NCI-H748 (cell line): ENCODE data around the gene CCDC107.
"Not testable (repeated sequence)": the region's sequence is repeated elsewhere in the genome, so short reads cannot be mapped to it uniquely, and the experiment has no call there.

Experiments used
- DNase-seq: peaks from one replicate; lab custom pipeline; 2025; ENCODE audit not compliant: unreplicated experiment; lab: John Stamatoyannopoulos, UW

The CCDC107 gene, protein sequence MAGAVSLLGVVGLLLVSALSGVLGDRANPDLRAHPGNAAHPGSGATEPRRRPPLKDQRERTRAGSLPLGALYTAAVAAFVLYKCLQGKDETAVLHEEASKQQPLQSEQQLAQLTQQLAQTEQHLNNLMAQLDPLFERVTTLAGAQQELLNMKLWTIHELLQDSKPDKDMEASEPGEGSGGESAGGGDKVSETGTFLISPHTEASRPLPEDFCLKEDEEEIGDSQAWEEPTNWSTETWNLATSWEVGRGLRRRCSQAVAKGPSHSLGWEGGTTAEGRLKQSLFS

GRCh38 chr9:35658137-35658967, at the start of gene CCDC107:
CCDC107 (plus strand) TSS chr9:35658292; CDS start chr9:35658380, 88 bp downstream.
- peak; percentile 90 for DNase-seq

DNA sequence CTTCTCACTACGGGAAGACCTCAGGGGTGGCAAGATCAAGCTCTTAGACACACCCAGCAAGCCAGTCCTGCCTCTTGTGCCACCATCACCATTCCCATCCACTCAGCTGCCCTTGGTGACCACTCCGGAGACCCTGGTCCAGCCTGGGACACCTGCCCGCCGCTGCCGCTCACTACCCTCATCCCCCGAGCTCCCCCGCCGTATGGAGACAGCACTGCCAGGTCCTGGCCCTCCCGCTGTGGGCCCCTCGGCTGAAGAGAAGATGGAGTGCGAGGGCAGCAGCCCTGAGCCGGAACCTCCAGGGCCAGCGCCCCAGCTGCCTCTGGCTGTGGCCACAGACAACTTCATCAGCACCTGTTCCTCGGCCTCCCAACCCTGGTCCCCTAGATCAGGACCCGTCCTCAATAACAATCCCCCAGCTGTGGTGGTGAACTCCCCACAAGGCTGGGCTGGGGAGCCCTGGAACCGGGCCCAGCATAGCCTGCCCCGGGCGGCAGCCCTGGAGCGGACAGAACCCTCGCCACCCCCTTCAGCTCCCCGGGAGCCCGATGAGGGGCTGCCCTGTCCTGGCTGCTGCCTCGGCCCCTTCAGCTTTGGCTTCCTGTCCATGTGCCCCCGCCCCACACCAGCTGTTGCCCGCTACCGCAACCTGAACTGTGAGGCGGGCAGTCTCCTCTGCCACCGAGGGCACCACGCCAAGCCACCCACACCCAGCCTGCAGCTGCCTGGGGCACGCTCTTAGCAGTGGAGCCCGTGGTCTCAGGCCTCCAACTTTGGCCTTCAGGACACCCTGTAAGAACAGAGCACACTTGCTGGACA, 48.9 kb upstream of the CCDC107 start:
- DNase-seq, result no peak

GRCh38 chr9:35609820-35610163, 48.3 kb upstream of the CCDC107 start:
- DNase-seq, result no peak

DNA sequence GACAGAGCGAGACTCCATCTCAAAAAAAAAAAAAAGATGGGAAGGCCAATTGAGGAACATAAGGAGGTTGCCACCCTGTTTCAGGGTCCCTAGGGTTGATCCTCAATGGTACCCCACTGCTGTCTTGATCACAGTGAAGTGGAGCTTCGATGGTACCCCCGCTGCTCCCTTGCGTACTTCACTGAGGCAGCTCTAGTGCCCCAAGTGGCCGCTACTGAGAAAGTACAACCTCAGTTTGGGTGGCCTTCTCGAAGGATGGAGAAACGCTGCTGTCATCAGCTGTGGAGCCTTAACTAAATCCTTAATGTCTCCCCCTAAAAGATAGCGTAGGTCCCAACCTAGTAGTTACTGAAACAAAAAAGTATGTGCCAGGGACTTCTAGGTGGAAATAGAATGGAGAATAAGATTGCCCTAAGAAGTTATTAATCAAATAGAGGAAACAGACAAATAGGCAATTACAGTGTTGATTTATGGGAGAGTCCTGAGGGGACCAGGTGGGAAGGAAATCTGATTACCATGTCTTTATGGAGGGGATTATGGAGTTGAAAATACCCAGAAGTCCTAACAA, 46.8 kb upstream of the CCDC107 start:
- peak; percentile 52 for DNase-seq

DNA sequence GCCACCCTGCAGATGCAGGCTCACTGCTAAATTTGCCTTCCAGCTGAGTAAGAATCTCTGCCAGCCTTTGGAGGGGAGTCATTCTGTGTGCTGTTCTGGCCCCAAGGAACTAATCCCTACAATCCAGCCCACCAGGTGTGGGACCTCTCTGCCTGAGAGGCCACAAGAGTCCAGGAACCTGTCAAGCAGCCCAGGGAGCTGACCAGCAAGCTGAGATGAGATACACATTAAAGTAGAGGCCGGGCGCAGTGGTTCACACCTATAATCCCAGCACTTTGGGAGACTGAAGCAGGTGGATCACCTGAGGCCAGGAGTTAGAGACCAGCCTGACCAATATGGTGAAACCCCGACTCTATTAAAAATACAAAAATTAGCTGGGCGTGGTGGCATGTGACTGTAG, 46.0 kb upstream of the CCDC107 start:
- not testable (repeated sequence) for DNase-seq

GRCh38 chr9:35612843-35613242, 45.2 kb upstream of the CCDC107 start:
- no peak for DNase-seq

- DNase-seq, result no peak
These were observed 42.0 kb upstream of the CCDC107 start for GRCh38 chr9:35615981-35616680.

DNA sequence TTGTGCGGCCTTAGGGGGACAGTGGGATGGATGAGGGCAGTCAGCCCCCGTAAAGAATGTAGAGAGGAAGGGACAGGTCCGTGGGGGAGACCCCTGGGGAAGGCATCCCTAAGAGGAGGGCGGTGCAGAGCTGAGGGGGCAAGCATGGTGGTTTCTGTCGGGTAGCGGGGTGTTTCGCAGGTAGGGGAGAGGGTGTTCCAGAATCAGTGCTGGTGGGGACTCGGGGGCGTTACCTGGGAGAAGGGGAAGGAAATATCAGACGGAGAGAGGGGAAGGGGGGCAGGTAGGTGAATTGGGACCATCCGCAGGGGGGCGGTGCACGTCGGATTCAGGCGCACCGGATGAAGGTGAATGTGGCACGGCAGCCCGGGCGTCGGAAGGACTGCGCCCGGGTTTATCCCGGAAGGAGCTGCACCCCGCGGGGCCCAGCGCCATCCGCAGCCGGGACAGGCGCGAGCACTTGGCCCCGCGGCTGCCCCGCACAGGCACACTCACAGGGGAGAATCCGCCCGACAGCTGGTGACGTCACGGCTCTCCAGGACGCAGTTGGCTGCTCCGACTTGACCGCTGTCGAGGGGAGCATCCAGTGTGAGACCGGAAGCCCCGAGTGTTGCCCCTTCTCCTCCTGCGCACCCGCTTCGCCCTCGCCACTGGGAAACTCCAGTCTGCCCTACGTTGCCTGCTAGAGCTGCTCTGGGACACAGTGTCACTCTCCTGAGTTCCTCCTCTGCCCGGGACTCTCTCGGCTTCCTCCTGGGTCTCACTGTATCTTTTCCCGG, 41.2 kb upstream of the CCDC107 start:
- peak; percentile 56 for DNase-seq

- DNase-seq, result no peak
These were observed 40.5 kb upstream of the CCDC107 start for GRCh38 chr9:35617548-35617947.

GRCh38 chr9:35618325-35618727, 39.8 kb upstream of the CCDC107 start, which contains the start of gene CD72:
CD72 (minus strand) TSS chr9:35618413; CDS start chr9:35618303, 110 bp downstream.
- no peak for DNase-seq

- DNase-seq, result no peak
These were observed 39.0 kb upstream of the CCDC107 start for GRCh38 chr9:35618854-35619799.

DNA sequence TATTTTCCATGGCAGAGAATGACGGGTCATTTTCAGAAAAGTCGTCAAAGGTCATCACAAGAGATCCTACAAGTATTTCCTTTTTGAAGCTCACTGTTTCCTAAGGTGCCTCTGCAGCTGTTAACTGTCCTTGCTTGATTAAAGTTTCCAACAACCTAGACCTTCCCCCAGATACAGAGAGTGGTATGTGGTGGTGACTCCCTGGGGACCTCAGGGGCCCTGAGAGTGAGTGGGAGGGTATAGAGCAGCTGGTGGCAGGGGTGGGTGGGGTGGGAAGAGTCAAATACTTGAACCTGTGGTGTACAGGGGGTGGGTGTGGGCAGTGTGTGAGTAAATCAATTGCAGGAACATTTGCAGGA, 38.3 kb upstream of the CCDC107 start:
- DNase-seq, result no peak

DNA sequence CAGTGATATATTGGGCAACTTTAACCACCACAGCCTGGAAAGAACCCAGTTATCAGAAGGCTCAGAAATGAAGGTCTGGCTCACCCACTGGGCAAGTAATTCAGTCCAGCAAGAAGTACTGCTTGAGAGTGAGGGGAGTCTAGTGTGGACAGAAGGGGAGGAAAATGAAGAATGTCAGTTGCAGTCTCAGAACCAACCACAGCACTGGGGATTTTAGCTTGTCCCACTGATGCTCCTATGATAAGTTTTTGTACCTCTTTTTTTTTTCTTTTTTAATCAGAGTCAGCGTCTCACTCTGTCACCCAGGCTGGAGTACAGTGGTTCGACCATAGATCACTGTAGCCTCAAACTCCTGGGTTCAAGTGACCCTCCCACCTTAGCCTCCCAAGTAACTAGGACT, 30.5 kb upstream of the CCDC107 start:
- no peak for DNase-seq

- DNase-seq, result no peak
These were observed 29.6 kb upstream of the CCDC107 start for GRCh38 chr9:35628389-35628991.

DNA sequence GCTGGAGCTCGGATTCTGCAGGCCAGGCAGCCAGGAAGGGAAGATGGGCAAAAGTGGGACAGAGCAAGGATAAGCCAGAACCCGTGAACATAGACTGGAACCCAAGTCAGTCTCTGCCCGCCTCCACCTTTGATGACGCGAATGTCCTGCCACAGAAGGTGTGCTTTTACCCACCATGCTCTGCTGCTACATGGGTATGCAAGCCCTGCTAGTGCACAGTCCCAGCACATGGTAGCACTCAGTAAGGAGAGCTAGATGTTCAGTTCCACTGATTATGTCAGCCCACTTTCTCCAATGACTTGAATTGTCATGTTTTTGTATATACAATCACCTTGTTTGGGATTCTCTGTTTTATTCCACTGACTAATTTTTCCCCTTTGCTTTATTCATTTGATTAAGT, 28.5 kb upstream of the CCDC107 start:
- DNase-seq, result no peak

DNA sequence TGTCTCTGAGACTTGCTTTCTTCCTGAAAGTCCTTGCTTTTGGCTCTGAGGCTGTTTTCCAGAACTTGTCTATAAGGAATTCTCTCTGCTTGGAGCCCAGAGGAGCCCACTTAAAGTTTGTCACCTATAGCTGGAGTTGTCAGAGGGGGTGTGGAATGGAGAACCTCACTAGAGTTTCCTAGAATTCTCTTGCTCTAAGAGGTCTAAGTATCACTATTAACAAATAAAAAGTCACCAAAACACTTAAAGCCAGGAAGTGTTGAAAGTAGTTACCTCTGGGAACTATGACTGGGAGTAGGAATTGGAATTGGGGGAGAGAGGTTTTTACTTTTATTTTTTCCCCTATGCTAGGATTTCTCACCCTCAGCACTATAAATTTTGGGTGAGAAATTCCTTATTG, 22.4 kb upstream of the CCDC107 start:
- DNase-seq, result no peak

DNA sequence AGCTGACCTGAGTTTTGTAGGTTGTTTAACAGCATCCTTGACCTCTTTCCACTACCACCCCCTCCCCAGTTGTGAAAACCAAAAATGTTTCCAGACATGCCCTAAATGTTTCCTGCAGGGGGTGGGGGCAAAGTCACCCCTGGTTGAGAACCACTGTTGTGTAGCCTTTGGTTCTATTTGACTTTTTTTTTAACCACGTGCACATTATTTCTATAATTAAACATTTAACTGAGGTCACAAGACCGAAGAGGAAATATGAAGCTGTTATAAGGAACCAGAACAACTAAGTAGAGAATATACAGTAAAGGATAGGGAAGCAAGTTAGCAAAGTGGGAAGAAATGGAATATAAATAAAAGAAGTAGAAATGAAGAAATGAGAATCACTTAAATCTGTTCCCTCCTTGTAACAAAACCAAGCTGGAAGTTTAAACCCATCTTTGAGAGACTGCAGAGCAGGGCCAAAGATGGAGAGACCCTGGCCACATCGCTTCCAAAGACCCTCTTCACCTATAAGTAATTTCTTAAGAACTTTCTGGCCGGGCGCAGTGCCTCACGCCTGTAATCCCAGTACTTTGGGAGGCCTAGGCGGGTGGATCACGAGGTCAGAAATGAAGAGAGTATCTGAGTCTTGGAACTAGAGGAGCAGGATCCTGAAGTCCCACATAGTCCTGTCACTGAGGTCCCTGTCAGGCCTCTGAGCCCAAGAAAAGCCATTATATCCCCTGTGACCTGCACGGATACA, 21.8 kb upstream of the CCDC107 start:
- no peak for DNase-seq

DNA sequence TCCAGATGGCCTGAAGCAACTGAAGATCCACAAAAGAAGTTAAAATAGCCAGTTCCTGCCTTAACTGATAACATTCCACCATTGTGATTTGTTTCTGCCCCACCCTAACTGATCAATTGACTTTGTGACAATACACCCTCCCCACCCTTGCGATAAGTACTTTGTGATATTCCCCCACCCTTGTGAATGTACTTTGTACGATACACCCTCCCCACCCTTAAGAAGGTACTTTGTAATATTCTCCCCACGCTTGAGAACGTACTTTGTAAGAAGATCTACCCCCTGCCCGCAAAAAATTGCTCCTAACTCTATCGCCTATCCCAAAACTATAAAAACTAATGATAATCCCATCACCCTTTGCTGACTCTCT, 21.2 kb upstream of the CCDC107 start:
- DNase-seq, result not testable (repeated sequence)
